GM23338 (cell line): ENCODE results near the gene PIM2. TPM values are rescaled to one million over a fixed set of nuclear protein-coding genes. Genes with fewer than 3 reads are reported as not detected.

Experiments
- ATAC-seq: fragments of 200-7000 bp; cut with Tn5 transposase; 3 replicates; pipeline ENCODE4 v1.9.1; 2020
- DNase-seq: peaks from one replicate; pipeline ENCODE4 v3.0.0-alpha.2; 2015; ENCODE audit warnings: low spot score
- H2AFZ ChIP-seq: fragments of 200-600 bp; sonication (generic); 2 replicates; pipeline ENCODE4 v1.8.0; 2016; ENCODE audit warnings: antibody characterized with exemption, mild to moderate bottlenecking, moderate library complexity
- H3F3A ChIP-seq: fragments of 200-600 bp; sonication (generic); replicated peaks from 2 replicates; pipeline ENCODE4 v1.8.0; 2017; ENCODE audit warnings: antibody characterized with exemption, mixed run types, low read depth
- H3K27ac ChIP-seq: fragments of 200-600 bp; sonication (generic); 2 replicates; pipeline ENCODE4 v1.6.1; 2016; ENCODE audit warnings: low read depth
- H3K27me3 ChIP-seq: fragments of 200-600 bp; sonication (generic); 2 replicates; pipeline ENCODE4 v1.8.0; 2016; ENCODE audit warnings: mild to moderate bottlenecking, mixed run types, moderate library complexity; ENCODE audit not compliant: insufficient read depth
- H3K36me3 ChIP-seq: fragments of 200-600 bp; sonication (generic); 2 replicates; pipeline ENCODE4 v1.8.0; 2016; ENCODE audit warnings: mild to moderate bottlenecking; ENCODE audit not compliant: insufficient read depth
- H3K4me1 ChIP-seq: fragments of 200-600 bp; sonication (generic); 2 replicates; pipeline ENCODE4 v1.8.0; 2016; ENCODE audit warnings: mild to moderate bottlenecking, moderate library complexity; ENCODE audit not compliant: insufficient read depth
- H3K4me2 ChIP-seq: fragments of 200-600 bp; sonication (generic); 2 replicates; pipeline ENCODE4 v1.7.1; 2017; ENCODE audit warnings: mixed run types
- H3K4me3 ChIP-seq: fragments of 200-600 bp; sonication (generic); 2 replicates; pipeline ENCODE4 v1.6.1; 2016; ENCODE audit warnings: mixed run types
- H3K79me2 ChIP-seq: fragments of 200-600 bp; sonication (generic); replicated peaks from 2 replicates; pipeline ENCODE4 v1.8.0; 2017; ENCODE audit warnings: mild to moderate bottlenecking; ENCODE audit not compliant: insufficient read depth
- H3K9me2 ChIP-seq: fragments of 200-600 bp; sonication (generic); 2 replicates; pipeline ENCODE4 v1.8.0; 2017; ENCODE audit not compliant: insufficient read depth
- H4K20me1 ChIP-seq: fragments of 200-600 bp; sonication (generic); replicated peaks from 2 replicates; pipeline ENCODE4 v1.8.0; 2017; ENCODE audit warnings: mild to moderate bottlenecking; ENCODE audit not compliant: insufficient read depth
- H3K27ac Mint-ChIP-seq: 2 replicates; pipeline ENCODE4 v1.8.0; 2020; ENCODE audit warnings: inconsistent platforms, mild to moderate bottlenecking, moderate library complexity, mixed read lengths
- H3K27me3 Mint-ChIP-seq: 3 replicates; pipeline ENCODE4 v1.8.0; 2022; ENCODE audit warnings: low read depth, mild to moderate bottlenecking, moderate library complexity, mixed read lengths, inconsistent platforms; ENCODE audit not compliant: insufficient read depth, poor library complexity
- H3K36me3 Mint-ChIP-seq: 3 replicates; pipeline ENCODE4 v1.8.0; 2021; ENCODE audit warnings: low read depth, mild to moderate bottlenecking, inconsistent platforms, moderate library complexity, mixed read lengths
- H3K4me1 Mint-ChIP-seq: 3 replicates; pipeline ENCODE4 v1.8.0; 2020; ENCODE audit warnings: mild to moderate bottlenecking, inconsistent platforms, mixed read lengths
- H3K4me3 Mint-ChIP-seq: 3 replicates; pipeline ENCODE4 v1.8.0; 2021; ENCODE audit warnings: moderate library complexity, mild to moderate bottlenecking, inconsistent platforms, mixed read lengths
- H3K9me3 Mint-ChIP-seq: 3 replicates; pipeline ENCODE4 v1.8.0; 2020; ENCODE audit warnings: moderate library complexity, mild to moderate bottlenecking, inconsistent platforms, mixed read lengths
- CREB1 ChIP-seq: fragments of 250-450 bp; sonication (Bioruptor Pico); IDR thresholded peaks from 2 replicates; pipeline ENCODE4 v1.5.0; 2020; ENCODE audit warnings: low read depth, mild to moderate bottlenecking, moderate library complexity
- EZH2 ChIP-seq: fragments of 200-600 bp; sonication (generic); IDR thresholded peaks from one replicate; pipeline ENCODE4 v1.8.0; 2017; ENCODE audit warnings: antibody characterized with exemption, mild to moderate bottlenecking, low read depth; ENCODE audit not compliant: unreplicated experiment
- EZH2phosphoT487 ChIP-seq: fragments of 200-600 bp; sonication (generic); IDR thresholded peaks from one replicate; pipeline ENCODE4 v1.8.1; 2018; ENCODE audit warnings: antibody characterized with exemption; ENCODE audit not compliant: unreplicated experiment
- JUNB ChIP-seq: IDR thresholded peaks from one replicate; pipeline ENCODE4 v1.6.1; 2016; ENCODE audit warnings: antibody characterized with exemption; ENCODE audit not compliant: unreplicated experiment
- NANOG ChIP-seq: IDR thresholded peaks from 2 replicates; pipeline ENCODE4 v1.6.1; 2016; ENCODE audit warnings: antibody characterized with exemption, borderline replicate concordance
- ZNF114 ChIP-seq: fragments of 250-450 bp; sonication (Bioruptor Pico); IDR thresholded peaks from 2 replicates; pipeline ENCODE4 v1.5.0; 2020; ENCODE audit warnings: mild to moderate bottlenecking, moderate library complexity
- ZNF331 ChIP-seq: fragments of 250-450 bp; sonication (Bioruptor Pico); IDR thresholded peaks from 2 replicates; pipeline ENCODE4 v1.5.0; 2020; ENCODE audit warnings: low read depth, mild to moderate bottlenecking, moderate library complexity
- polyA plus RNA-seq: library from polyadenylated mRNA; unstranded; fragments of >200 nt; fragmentation: Nextera tagmentation; extraction: Ambion mirVana; gene quantifications from 2 replicates; pipeline ENCODE4 v1.2.1, GENCODE V29; 2016
- total RNA-seq: library from RNA; depleted of rRNA; stranded (reverse); fragments of >200 nt; shearing (Covaris generic); gene quantifications from 2 replicates; pipeline ENCODE4 v1.2.3, GENCODE V29; 2014
- TF ChIP-seq, protein P1 (sequence below): IDR thresholded peaks from 2 replicates; pipeline ENCODE4 v1.6.1; 2016; ENCODE audit warnings: antibody characterized with exemption
- TF ChIP-seq, protein P2 (sequence below): fragments of 250-450 bp; sonication (Bioruptor Pico); IDR thresholded peaks from 2 replicates; pipeline ENCODE4 v1.5.0; 2020; ENCODE audit warnings: mild to moderate bottlenecking, moderate library complexity
- TF ChIP-seq, protein P3 (sequence below): IDR thresholded peaks from one replicate; pipeline ENCODE4 v1.6.1; 2018; ENCODE audit warnings: antibody characterized with exemption; ENCODE audit not compliant: unreplicated experiment
- TF ChIP-seq, protein P4 (sequence below), 2 experiments: fragments of 200-600 bp in 1 of 2; sonication (generic) in 1 of 2; conservative IDR thresholded peaks; 2 replicates each; pipeline versions ENCODE4 v1.5.1 to v1.6.1; 2016 to 2017; ENCODE audit warnings: antibody characterized with exemption in 2 of 2, low read depth in 2 of 2, mild to moderate bottlenecking in 2 of 2, moderate library complexity in 1 of 2

PIM2 gene
- total and polyA plus RNA-seq, 2 experiments from 2014 or later: 237 to 359 TPM

DNA sequence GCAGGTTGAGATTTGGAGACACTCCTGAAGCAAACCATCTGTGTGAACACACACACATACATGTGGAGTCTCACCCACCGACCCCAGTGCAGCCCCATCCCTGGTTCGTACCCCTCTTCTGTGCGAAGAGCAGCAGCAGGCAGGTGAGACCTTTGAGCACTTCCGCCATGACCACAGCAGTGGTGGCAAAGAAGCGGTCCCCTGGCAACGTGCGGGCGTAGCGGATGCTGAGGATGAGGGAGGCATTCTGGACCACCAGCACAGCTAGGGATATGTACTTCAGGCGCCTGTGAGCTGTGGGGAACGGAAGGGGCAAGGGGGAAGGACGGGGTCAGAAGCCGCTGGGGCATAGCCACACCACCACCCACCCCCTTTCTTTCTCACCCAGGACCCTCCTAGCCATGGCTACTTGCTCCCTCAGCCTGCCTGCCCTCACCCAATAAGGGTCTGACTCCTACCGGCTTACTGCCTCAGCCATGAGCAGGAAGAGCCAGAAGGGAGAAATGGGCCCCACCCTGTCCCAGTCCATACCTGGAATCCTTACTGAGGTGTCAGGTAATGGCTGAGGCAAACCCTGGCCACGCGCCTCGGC, 9.0 kb downstream of the PIM2 start (continued):
- TF ChIP-seq, protein P1, sequence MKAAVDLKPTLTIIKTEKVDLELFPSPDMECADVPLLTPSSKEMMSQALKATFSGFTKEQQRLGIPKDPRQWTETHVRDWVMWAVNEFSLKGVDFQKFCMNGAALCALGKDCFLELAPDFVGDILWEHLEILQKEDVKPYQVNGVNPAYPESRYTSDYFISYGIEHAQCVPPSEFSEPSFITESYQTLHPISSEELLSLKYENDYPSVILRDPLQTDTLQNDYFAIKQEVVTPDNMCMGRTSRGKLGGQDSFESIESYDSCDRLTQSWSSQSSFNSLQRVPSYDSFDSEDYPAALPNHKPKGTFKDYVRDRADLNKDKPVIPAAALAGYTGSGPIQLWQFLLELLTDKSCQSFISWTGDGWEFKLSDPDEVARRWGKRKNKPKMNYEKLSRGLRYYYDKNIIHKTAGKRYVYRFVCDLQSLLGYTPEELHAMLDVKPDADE: no peak
- TF ChIP-seq CREB1 (CRISPR knock-in tag): no peak

DNA sequence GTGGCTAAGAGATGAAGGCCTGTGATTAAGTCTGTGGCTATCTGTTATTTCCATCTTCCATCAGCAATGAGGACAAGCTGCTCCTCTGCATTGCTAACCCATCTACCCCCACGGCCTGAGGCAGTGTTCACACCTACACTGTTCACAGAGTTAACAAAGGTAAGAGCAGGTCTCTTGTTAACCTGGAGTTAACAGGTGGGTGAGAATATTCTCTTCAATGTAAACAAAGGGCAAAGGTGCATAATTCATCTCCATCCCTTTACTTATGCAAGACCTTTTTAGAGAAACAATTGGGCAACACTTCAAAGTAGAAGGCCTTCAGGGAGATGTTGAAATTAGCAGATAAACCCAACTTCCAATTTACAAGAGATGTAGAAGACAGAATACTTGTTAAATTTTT, 10.2 kb downstream of the PIM2 start:
- no peak overlapping the region for H3K4me2 ChIP-seq
- no peaks in the 10 kb centered on the region for H3K27me3 ChIP-seq
- TF ChIP-seq, protein P1: no peak
- no peak for TF ChIP-seq EZH2
- TF ChIP-seq NANOG: no peak
- TF ChIP-seq, protein P2, sequence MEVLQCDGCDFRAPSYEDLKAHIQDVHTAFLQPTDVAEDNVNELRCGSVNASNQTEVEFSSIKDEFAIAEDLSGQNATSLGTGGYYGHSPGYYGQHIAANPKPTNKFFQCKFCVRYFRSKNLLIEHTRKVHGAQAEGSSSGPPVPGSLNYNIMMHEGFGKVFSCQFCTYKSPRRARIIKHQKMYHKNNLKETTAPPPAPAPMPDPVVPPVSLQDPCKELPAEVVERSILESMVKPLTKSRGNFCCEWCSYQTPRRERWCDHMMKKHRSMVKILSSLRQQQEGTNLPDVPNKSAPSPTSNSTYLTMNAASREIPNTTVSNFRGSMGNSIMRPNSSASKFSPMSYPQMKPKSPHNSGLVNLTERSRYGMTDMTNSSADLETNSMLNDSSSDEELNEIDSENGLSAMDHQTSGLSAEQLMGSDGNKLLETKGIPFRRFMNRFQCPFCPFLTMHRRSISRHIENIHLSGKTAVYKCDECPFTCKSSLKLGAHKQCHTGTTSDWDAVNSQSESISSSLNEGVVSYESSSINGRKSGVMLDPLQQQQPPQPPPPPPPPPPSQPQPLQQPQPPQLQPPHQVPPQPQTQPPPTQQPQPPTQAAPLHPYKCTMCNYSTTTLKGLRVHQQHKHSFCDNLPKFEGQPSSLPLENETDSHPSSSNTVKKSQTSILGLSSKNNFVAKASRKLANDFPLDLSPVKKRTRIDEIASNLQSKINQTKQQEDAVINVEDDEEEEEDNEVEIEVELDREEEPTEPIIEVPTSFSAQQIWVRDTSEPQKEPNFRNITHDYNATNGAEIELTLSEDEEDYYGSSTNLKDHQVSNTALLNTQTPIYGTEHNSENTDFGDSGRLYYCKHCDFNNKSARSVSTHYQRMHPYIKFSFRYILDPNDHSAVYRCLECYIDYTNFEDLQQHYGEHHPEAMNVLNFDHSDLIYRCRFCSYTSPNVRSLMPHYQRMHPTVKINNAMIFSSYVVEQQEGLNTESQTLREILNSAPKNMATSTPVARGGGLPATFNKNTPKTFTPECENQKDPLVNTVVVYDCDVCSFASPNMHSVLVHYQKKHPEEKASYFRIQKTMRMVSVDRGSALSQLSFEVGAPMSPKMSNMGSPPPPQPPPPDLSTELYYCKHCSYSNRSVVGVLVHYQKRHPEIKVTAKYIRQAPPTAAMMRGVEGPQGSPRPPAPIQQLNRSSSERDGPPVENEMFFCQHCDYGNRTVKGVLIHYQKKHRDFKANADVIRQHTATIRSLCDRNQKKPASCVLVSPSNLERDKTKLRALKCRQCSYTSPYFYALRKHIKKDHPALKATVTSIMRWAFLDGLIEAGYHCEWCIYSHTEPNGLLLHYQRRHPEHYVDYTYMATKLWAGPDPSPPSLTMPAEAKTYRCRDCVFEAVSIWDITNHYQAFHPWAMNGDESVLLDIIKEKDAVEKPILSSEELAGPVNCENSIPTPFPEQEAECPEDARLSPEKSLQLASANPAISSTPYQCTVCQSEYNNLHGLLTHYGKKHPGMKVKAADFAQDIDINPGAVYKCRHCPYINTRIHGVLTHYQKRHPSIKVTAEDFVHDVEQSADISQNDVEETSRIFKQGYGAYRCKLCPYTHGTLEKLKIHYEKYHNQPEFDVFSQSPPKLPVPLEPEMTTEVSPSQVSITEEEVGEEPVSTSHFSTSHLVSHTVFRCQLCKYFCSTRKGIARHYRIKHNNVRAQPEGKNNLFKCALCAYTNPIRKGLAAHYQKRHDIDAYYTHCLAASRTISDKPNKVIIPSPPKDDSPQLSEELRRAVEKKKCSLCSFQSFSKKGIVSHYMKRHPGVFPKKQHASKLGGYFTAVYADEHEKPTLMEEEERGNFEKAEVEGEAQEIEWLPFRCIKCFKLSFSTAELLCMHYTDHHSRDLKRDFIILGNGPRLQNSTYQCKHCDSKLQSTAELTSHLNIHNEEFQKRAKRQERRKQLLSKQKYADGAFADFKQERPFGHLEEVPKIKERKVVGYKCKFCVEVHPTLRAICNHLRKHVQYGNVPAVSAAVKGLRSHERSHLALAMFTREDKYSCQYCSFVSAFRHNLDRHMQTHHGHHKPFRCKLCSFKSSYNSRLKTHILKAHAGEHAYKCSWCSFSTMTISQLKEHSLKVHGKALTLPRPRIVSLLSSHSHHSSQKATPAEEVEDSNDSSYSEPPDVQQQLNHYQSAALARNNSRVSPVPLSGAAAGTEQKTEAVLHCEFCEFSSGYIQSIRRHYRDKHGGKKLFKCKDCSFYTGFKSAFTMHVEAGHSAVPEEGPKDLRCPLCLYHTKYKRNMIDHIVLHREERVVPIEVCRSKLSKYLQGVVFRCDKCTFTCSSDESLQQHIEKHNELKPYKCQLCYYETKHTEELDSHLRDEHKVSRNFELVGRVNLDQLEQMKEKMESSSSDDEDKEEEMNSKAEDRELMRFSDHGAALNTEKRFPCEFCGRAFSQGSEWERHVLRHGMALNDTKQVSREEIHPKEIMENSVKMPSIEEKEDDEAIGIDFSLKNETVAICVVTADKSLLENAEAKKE (CRISPR knock-in tag): no peak
- TF ChIP-seq ZNF331: no peak
- no peak for TF ChIP-seq ZNF114
- TF ChIP-seq, protein P3, sequence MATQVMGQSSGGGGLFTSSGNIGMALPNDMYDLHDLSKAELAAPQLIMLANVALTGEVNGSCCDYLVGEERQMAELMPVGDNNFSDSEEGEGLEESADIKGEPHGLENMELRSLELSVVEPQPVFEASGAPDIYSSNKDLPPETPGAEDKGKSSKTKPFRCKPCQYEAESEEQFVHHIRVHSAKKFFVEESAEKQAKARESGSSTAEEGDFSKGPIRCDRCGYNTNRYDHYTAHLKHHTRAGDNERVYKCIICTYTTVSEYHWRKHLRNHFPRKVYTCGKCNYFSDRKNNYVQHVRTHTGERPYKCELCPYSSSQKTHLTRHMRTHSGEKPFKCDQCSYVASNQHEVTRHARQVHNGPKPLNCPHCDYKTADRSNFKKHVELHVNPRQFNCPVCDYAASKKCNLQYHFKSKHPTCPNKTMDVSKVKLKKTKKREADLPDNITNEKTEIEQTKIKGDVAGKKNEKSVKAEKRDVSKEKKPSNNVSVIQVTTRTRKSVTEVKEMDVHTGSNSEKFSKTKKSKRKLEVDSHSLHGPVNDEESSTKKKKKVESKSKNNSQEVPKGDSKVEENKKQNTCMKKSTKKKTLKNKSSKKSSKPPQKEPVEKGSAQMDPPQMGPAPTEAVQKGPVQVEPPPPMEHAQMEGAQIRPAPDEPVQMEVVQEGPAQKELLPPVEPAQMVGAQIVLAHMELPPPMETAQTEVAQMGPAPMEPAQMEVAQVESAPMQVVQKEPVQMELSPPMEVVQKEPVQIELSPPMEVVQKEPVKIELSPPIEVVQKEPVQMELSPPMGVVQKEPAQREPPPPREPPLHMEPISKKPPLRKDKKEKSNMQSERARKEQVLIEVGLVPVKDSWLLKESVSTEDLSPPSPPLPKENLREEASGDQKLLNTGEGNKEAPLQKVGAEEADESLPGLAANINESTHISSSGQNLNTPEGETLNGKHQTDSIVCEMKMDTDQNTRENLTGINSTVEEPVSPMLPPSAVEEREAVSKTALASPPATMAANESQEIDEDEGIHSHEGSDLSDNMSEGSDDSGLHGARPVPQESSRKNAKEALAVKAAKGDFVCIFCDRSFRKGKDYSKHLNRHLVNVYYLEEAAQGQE: no peak
- no peak for TF ChIP-seq EZH2phosphoT487
- no peak for TF ChIP-seq JUNB
- TF ChIP-seq, protein P4, sequence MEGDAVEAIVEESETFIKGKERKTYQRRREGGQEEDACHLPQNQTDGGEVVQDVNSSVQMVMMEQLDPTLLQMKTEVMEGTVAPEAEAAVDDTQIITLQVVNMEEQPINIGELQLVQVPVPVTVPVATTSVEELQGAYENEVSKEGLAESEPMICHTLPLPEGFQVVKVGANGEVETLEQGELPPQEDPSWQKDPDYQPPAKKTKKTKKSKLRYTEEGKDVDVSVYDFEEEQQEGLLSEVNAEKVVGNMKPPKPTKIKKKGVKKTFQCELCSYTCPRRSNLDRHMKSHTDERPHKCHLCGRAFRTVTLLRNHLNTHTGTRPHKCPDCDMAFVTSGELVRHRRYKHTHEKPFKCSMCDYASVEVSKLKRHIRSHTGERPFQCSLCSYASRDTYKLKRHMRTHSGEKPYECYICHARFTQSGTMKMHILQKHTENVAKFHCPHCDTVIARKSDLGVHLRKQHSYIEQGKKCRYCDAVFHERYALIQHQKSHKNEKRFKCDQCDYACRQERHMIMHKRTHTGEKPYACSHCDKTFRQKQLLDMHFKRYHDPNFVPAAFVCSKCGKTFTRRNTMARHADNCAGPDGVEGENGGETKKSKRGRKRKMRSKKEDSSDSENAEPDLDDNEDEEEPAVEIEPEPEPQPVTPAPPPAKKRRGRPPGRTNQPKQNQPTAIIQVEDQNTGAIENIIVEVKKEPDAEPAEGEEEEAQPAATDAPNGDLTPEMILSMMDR (conservative IDR thresholded peaks at IDR 0.05; ENCODE audit: low read depth in 2 of 2): no peak

More for the DNA sequence above, 10.2 kb downstream of the PIM2 start:
- Mint-ChIP-seq H3K36me3 (peaks cover 27% of the 10 kb centered on the region), H3K9me3 (peaks cover 4% of the 10 kb centered on the region; the same call in 2 of the 3 replicates), H3K27me3 (peaks cover 19% of the 10 kb centered on the region), H3K4me1 (peaks cover 18% of the 10 kb centered on the region), H3K4me3 (no peak overlapping the region), H3K27ac (no peak overlapping the region)
- Histone ChIP-seq H3K4me1 (no peaks in the 10 kb centered on the region; the same call in 1 of the 2 replicates), H3K9me2 (no peaks in the 10 kb centered on the region), H3F3A (peaks cover 13% of the 10 kb centered on the region), H3K79me2 (peaks cover 10% of the 10 kb centered on the region), H3K36me3 (peaks cover 7% of the 10 kb centered on the region; the same call in 1 of the 2 replicates), H4K20me1 (no peaks in the 10 kb centered on the region; the same call in 1 of the 2 replicates), H3K27ac (no peak overlapping the region), H3K4me3 (no peak overlapping the region), H2AFZ (no peak overlapping the region)
- DNase-seq (no peak), ATAC-seq (no peak)
